Omental fat pad (tissue), 4 donors: ENCODE results near the gene PRR15. TPM values are rescaled to one million over a fixed set of nuclear protein-coding genes. Genes with fewer than 3 reads are reported as not detected.

Experiments
- ATAC-seq: fragments of 150-250 bp; one replicate; pipeline ENCODE4 v1.9.1; 2016; ENCODE audit warnings: mild to moderate bottlenecking, moderate library complexity; ENCODE audit not compliant: low FRiP score
- DNase-seq: peaks from one replicate; pipeline ENCODE4 v3.0.0-alpha.2; 2019; ENCODE audit warnings: low spot score
- total RNA-seq, 4 donors: library from RNA; depleted of rRNA; stranded (reverse); fragments of >200 nt; gene quantifications; one replicate each; pipeline ENCODE4 v1.1.0, GENCODE V29; 2016
- TF ChIP-seq, protein P1 (sequence below), 3 donors: fragments of 450-650 bp; IDR thresholded peaks; one replicate each; pipeline ENCODE4 v1.5.1; 2016 to 2017; ENCODE audit warnings: antibody characterized with exemption in 3 of 3, mild to moderate bottlenecking in 3 of 3, moderate library complexity in 2 of 3

Gene PRR15
- total RNA-seq, 4 donors from 2014 or later, result 2.7 to 24.4 (median 5.1) TPM

DNA sequence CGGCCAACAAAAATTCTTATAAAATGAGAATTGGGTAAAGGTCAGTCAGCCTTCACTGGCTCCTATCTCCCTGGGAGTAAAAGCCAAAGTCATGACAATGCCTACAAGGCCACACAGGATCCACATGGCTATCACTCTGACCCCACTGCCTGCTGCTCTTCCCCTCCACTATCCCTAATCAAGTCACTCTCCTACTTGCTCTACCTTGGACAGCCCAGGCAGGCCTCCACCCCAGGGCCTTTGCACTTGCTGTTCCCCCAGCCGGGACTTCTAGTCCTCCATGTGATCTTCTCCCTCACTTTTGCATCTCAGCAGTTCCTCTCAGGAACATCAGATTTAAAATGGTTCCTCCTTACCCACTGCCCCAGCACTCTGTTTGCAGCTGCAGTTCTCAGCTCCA is 50.6 kb downstream of the PRR15 start:
- no peak for ATAC-seq
- TF ChIP-seq, protein P1, sequence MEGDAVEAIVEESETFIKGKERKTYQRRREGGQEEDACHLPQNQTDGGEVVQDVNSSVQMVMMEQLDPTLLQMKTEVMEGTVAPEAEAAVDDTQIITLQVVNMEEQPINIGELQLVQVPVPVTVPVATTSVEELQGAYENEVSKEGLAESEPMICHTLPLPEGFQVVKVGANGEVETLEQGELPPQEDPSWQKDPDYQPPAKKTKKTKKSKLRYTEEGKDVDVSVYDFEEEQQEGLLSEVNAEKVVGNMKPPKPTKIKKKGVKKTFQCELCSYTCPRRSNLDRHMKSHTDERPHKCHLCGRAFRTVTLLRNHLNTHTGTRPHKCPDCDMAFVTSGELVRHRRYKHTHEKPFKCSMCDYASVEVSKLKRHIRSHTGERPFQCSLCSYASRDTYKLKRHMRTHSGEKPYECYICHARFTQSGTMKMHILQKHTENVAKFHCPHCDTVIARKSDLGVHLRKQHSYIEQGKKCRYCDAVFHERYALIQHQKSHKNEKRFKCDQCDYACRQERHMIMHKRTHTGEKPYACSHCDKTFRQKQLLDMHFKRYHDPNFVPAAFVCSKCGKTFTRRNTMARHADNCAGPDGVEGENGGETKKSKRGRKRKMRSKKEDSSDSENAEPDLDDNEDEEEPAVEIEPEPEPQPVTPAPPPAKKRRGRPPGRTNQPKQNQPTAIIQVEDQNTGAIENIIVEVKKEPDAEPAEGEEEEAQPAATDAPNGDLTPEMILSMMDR (IDR thresholded peaks at IDR 0.05), result no peak
- no peak for DNase-seq

Other genes starting within 250 kb of the PRR15 start
- 1 to 10 TPM in 1 of 4 donors, under 1 TPM in 3; 0.19 to 1.6 (median 0.37) TPM for gene WIPF3, start 242.7 kb downstream of the PRR15 start, total RNA-seq